ENCODE data around the gene RBM46.

The RBM46 gene, protein sequence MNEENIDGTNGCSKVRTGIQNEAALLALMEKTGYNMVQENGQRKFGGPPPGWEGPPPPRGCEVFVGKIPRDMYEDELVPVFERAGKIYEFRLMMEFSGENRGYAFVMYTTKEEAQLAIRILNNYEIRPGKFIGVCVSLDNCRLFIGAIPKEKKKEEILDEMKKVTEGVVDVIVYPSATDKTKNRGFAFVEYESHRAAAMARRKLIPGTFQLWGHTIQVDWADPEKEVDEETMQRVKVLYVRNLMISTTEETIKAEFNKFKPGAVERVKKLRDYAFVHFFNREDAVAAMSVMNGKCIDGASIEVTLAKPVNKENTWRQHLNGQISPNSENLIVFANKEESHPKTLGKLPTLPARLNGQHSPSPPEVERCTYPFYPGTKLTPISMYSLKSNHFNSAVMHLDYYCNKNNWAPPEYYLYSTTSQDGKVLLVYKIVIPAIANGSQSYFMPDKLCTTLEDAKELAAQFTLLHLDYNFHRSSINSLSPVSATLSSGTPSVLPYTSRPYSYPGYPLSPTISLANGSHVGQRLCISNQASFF

DNA sequence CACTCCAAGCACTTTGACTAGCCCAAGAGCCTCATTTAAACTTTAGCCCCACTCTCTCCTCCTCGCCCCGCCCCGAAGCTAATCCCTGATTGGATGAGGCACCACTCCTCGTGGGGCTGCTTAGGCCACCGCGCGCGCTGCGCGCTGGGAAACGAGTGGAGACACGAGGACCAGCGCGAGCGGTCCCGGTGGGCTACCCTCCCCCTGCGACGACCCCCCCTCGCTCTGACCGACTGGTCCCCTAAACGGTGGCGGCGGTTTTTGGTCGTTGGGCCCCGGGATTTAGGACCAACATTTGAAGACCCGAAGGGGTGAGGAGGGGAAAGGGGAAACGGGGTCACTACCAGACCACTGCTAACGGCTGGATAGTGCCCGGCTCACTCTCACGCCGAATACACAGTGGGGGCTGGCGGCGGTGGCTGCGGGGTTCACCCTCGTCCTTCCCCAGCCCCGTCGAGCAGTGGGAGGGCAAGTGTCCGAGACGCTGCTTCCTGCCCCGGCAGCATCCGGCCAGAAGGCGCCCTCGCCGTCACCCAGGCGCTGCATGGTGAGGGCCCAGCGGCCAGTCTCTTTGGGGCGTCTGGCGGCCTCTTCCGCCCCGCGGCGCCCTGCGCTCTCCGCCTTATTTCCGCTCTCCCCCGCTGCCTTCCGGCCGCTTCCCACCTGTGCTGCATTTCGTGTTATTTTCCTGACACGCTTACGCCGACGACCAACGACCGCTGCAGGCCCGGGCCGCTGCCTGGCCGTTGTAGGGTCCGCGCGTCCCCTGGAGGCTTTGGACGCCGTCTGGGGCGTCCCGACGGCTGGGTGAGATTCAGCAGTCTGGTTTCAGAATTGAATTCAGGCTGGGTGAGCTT lies at the start of gene RBM46:
RBM46 (plus strand) TSS at position 147 of the 857 bp plus-strand sequence. CDS start 15,481 bp downstream, outside the sequence.
- DNase-seq (ENCODE audit: low read depth): no peak

DNA sequence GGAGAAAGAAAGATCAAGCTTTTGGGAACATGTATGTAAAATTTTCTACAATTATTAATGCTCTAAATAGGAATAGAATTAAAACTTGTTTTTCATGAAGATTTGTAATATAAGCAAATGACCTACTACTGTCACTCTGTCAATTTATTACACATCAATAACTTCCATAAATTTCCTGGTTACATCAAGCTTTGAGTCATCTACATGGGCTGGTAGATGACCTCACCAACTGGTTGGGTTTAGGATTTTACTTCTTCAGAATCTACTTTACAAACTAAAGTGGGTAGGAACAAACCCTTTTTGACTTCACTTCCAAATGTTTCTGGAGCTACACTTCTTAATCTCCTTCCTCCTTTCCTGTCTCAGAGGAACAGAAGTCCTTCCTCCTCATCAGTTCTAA lies 49.3 kb upstream of the RBM46 start:
- no peak for DNase-seq (ENCODE audit: low read depth)

DNA sequence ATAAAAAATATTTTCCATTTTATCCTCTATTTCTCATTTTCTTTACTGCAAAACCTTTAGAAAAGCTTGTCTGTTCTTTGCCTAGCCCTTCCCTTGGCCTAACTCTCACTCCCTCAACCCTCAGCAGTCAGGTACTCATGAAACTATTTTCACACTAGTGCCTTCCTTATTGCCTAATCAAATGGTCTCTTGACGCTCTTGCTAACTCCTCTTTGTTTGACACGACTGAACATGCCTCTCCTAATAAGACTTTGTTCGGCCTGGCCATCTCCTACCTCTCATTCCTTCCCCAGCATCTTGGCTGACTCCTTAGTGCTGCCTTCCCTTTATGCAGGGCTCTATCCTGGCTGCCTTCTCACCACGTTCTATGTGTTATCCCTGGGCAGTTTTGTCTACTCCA lies 48.4 kb upstream of the RBM46 start:
- DNase-seq (ENCODE audit: low read depth): no peak

DNA sequence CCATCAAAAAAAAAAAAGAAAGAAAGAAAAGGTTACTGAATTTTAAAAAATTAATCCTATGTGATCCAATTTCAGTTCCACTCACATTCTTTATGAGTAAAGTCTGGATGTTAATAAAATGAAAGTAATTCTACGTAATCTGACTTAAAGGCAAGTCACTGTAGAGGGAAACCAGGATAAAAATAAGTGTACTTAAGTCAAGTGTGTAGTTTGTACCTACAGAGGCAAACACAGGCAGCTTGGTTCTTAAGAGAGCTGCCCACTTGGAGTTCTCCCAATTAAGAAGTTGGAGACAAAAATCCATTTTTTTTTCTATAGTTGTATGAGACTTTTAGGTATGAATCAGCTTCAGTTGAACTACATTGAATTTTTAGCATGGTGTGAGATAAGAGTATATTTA lies 44.3 kb upstream of the RBM46 start:
- no peak for DNase-seq (ENCODE audit: low read depth)

DNA sequence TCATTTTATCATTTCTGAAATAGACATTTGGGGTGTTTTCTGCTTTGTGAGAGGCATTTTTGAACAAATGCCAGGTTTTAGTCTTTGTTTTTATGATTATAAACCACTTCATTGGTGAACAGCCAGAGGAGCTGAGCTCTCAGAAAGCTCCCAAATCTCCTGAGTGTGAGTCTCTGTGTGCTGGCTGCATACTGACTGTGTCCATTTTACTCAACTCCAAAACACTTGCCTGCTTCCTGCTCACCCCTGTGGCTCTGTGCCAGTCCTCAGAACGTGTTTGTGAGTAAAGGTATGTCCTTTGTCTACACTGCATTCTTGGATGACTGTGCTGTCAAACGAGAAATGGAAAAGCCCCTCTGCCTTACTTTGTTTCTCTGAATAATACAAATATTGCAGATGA lies 42.6 kb upstream of the RBM46 start:
- no peak for DNase-seq (ENCODE audit: low read depth)

DNA sequence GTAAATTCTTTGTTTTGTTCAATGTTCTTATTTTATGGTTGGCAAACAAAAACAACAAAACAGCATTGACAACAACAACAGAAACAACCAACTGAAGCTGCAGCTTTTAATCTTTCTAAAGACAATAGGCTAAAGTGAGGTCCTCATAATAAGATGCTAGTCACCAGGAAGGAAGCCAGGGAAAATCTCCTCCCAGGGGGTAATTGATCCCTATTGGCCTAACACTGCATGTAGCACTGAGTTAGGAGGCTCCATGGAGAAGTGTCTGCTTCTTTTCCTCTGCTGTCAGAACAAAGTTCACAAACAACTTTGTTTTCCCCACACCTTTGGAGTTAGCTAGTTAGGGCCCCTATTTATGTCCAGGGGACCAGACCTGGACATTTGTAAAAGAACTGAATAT lies 42.0 kb upstream of the RBM46 start:
- no peak for DNase-seq (ENCODE audit: low read depth)

DNA sequence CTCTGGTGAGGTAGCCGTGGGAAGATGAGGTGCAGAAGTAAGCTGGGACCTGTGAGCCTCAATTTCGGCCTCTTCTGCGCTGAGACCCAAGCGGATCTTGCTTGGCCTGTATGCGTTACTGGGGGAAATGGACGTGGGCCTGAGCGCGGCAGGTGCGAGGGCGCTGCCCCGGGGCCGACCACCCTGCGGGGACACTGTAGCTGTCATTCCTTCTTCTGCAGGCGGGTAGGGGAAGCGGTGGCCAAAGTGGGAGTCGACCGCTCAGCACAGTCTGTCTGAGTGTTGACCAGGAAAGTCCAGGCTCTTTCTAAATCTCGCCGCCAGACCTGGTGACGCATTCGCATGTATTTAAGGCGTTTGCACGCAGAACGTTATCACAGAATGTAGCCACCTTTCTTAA lies 40.6 kb upstream of the RBM46 start:
- no peak for DNase-seq (ENCODE audit: low read depth)

DNA sequence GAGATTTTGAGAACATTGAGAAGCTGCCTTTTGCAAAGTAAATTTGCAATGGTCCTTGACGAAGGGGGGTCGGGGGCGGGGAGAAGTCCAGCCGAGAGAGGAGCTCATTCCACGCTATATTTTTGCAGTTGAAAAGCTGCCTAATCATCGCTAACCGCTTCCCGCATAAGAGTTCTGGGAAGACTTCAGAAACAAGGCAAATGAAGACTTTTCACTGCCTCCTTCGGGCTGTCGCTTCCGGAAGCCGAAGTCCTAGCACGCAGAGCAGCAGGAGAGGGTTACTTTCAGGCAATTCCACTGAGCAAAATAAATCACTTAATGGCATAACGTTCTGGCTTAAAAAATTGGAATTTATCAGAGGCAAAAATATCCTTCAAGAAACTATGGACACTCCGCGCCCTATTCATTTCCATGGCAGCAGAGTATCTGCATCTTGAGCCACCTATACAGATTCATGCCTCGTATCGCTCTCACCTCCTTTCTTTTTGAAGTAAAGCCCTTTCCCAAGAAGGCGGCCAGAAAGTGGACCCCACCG lies 39.9 kb upstream of the RBM46 start:
- no peak for DNase-seq (ENCODE audit: low read depth)

DNA sequence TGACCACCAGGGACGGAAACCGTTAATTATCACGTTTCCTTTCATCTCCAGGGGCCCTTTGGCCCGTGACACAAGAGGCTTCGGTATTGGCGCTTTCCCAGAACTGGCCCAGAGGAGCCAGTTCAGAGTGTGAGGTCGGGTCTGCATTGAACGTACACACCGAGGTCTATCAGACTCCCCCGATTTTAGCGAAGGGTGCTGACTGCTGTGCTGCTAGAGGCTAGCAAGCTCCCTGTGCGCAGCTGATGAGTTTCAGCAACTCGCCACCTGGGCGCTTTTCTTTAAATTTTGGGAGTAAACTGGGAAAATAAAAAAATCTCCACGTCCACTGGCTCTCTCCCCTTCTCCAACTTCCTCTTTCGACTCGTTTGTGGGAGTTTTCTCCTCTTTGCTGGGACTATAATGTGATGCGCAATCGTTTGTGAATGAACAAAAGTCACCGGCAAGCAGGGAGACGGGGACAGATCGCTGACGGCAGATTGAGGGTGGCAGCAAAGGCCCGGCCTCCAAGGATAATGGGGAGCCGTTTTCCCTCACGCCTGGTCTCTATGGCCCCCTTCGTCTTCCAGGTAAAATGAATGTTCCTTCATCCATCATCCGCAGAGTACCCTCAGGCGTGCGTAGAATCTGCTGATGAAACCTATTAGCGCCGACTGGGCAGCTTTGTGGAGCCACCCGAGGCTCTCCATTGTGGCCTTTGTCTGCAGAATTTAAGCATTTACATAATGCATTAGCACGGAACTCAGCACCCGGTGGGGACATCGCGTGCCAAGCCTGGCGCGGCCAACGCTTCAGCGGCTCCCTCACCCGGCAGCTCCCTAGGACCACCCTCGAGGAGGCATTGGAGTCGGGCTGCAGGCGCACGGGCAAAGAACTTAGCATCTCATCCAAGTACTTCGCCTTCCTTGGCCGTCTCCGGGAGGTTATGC lies 38.9 kb upstream of the RBM46 start:
- peak; percentile 15 for DNase-seq (ENCODE audit: low read depth)

DNA sequence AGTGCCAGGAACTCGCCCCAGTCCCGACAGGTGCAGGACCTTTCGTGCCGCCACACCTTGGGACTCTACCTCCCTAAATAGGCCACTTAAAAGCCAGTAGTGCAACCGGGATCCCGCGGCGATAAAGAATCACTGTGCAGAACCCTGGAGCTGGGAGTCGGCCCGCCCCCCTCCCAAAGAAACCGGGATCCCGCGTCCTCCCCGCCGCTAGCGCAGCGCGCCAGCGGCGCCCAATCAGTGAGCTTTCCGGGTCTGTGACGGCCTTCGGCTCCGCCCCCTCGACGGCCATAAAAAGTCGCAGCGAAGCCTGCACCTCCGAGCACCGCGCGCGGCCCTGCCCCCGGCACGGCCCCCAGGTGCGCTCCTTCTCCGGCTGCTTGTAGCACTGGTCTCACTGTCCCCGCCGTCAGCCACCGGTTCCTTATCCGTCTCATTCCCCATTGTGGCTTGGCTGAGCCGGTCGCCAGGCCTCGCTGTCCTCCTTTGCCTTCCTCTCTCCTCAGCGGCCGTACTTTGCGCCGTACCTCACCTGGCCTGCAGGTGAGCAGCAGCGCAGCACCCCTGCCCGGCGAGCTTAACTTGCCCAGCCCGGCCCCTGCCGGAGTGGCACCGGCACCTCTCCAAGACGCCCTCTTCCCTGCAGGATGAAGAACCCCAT lies 37.3 kb upstream of the RBM46 start, which contains the start of gene LRAT:
LRAT (plus strand) TSS at position 318 of the 658 bp plus-strand sequence; CDS start at position 645, 327 bp downstream.
- DNase-seq (ENCODE audit: low read depth): no peak

DNA sequence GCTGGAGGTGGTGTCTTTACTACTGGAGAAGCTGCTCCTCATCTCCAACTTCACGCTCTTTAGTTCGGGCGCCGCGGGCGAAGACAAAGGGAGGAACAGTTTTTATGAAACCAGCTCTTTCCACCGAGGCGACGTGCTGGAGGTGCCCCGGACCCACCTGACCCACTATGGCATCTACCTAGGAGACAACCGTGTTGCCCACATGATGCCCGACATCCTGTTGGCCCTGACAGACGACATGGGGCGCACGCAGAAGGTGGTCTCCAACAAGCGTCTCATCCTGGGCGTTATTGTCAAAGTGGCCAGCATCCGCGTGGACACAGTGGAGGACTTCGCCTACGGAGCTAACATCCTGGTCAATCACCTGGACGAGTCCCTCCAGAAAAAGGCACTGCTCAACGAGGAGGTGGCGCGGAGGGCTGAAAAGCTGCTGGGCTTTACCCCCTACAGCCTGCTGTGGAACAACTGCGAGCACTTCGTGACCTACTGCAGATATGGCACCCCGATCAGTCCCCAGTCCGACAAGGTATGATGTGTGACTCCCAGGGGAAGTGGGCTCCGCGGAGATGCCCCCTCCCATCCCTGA lies 36.6 kb upstream of the RBM46 start:
- DNase-seq (ENCODE audit: low read depth): no peak

DNA sequence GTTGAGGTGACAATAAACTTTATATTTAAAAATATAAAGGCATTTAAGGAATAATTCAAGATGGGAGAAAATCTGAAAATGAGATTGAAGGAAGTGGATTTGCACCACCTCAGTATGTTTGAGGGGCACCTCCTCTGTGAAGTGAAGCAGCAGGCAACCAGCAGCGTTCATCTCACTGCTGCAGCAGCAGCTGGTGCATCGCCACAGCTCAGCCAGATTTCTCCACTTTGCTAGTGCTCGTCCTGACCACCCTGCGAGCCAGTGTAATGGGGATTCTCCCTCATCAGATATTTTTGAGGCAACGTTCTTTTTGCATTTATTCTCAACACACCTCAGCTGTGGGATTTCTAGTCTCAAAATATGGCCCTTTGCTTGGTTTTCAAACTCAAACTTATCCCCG lies 23.4 kb upstream of the RBM46 start:
- DNase-seq (ENCODE audit: low read depth): no peak

DNA sequence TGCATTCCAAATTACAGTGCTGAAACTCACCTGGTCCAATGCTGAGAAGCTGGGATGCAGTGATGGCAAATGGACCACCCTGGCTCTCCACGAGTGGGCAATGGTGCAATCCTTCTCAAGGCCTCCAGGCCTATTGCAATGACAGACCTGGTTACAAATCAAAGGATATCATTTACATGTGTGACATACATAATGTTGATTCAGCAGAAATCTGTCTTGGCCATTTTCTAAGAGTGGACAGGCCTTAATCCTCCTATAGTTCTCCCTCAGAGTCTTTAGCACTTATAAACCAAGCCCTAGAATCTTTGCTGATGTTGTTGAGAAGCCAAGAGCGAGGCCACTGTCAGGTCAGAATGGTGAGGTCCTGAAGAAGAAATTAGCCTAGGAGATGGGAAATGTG lies 20.2 kb upstream of the RBM46 start:
- no peak for DNase-seq (ENCODE audit: low read depth)

DNA sequence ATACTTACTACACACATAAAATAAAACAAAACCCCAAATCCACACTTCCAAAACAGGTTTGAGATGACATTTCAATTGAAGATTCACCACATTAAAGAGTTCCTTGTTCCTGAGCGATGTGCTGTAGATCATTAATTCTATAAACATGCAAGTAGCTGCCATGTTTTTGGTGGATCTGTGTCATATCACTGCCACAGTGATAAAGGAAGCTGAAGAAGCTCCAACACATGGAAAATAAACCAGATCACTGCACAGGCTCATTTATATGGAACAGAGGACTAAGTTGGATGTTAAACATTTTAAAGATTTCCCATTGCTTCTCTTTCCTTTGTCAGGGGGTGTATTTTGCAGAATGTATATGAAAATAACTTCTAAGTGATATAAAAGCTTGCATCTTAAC lies 2.8 kb upstream of the RBM46 start:
- no peak for DNase-seq (ENCODE audit: low read depth)

DNA sequence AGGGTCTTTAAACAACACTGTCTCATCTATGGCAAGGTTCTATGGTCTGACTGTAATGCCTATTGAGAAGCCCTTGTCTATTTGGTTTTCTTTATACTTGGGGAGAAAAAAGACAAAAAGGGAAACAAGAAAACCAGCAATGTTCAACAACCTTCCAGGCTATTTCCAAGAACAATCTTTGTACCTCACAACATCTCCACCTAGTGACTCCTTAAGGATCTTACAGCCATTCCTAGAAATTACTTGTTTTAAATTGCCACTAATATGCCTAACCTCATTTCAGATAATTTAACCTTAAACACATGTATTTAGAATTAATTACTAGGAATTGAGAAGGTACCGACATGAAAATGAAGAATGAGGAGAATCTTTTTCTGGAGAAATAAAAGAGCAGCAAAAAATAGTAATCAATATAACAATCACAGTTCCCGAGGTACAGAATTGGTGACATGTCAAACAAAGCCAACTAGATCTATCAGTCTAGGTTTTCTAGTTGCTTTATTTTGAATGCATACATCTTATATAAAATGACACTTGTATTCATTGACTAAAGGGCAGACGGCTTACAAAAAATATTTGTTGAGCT lies 1.6 kb upstream of the RBM46 start:
- peak; percentile 28 for DNase-seq (ENCODE audit: low read depth)

DNA sequence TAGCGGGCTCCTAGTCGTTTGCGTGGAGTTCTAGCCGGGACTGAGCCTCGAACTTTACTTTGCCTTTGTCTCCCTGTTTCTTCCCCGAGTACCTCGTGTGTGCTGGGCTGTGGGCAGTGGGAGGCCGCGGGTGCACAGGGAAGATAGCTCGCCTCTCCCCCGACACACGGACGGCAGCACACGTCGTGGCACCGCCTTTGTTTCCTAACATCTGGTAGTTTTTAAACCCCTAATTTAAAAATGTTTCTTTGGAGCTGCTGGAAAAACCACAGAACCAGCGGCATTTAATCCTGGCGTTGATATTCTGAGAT lies 866 bp downstream of the RBM46 start:
- DNase-seq (ENCODE audit: low read depth): no peak

DNA sequence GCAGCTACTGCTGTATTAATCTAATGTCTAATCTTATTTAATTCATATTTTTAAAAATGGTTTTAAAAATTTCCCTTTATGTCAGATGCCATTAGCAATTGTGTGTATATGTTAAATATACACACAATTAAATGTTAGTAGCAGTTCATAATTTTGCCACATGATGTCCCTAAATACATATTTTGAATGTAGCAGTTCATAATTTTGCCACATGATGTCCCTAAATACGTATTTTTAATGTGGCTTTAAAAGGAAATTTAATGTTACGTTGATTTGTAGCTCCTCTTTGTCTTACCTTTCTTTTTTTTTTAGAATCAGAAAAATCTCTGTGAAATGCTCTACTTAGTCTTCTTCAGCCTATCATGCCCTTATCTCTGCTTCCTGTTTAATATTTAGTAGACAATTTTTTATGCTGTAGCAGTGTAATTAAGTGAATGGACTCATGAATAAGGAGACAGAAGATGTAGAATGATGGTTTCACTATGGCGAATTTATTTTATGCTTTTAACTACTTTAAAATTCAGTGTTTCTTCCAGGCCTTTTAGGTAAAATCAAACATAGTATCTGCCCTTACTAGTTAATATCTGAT lies 26.1 kb downstream of the RBM46 start:
- peak; percentile 46 for DNase-seq (ENCODE audit: low read depth)

DNA sequence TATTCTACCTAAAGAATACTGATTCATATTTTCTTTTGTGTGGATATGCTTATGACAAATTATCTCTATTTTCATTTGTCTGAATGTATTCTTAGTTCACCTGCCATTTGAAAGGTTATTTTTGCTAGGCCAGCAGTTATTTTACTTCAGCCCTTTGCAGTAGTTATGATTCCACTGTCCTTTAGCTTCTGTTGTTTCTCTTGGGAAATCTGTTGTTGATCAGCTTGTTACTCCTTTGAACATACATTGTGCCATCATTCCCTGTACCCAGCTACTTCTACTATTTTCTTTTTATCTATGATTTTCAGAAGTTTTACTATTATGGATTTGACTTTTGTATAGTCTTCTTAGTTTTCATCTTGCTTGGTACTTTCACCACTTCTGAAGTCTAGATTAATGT lies 37.2 kb downstream of the RBM46 start:
- peak; percentile 2 for DNase-seq (ENCODE audit: low read depth)

DNA sequence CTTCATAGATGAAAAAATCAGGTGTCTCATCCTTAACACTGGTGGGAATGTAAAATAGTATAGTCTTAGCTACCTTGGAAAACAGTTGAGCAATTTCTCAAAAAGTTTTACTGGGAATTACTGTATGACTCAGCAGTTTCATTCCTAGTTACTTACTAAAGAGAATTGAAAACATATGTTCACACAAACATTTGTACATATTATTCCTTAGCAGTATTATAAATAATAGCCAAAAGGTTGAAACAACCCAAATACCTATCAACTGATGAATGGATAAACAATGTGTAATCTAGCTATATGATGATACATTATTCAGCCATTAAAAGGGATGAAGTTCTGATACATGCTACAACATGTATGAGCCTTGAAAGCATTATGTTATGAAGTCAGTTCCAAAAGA lies 41.7 kb downstream of the RBM46 start:
- DNase-seq (ENCODE audit: low read depth): peak; percentile 79

DNA sequence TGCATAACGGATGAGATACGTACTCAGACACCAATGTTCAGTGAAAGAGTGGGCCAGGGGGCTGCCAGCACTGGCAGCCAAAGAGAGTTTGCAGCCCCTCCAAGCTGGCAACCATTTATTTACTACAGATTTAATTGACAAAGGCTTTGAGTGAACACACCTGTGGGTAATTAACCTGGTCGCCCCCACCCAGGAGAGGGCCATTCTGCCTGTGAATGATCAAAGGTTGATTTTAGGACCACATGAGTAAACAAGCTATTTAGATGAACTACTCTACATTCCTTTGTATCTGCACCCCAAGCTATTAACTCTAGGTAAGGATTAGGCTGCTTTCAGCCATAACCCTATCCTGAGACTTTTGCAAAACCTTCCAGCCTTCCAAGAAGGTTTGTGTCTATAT lies 55.0 kb downstream of the RBM46 start:
- no peak for DNase-seq (ENCODE audit: low read depth)

All from fibroblast of gingiva (primary cell).